HCT116 (cell line): ENCODE measurements around the gene SPSB3.

Experiments
- EZH2 ChIP-seq: fragments of 200-600 bp; sonication (generic); IDR thresholded peaks from 2 replicates; pipeline ENCODE4 v1.6.1; 2017; ENCODE audit warnings: antibody characterized with exemption, mixed run types
- EZH2phosphoT487 ChIP-seq: fragments of 200-600 bp; IDR thresholded peaks from 2 replicates; pipeline ENCODE4 v1.6.1; 2018; ENCODE audit warnings: antibody characterized with exemption, borderline replicate concordance
- POLR2A ChIP-seq: IDR thresholded peaks from 2 replicates; pipeline ENCODE4 v1.7.0; 2011; ENCODE audit warnings: borderline replicate concordance; ENCODE audit not compliant: insufficient read depth, insufficient read length; ENCODE audit errors: extremely low read depth
- POLR2AphosphoS5 ChIP-seq: IDR thresholded peaks from 2 replicates; pipeline ENCODE4 v1.6.1; 2011; ENCODE audit warnings: mild to moderate bottlenecking, low read depth, low read length, moderate library complexity
- RAD21 ChIP-seq: IDR thresholded peaks from 2 replicates; pipeline ENCODE4 v1.6.1; 2012; ENCODE audit warnings: low read depth, mild to moderate bottlenecking
- SIN3A ChIP-seq: IDR thresholded peaks from 2 replicates; pipeline ENCODE4 v1.6.1; 2012; ENCODE audit warnings: low read depth
- YY1 ChIP-seq: IDR thresholded peaks from 2 replicates; pipeline ENCODE4 v1.6.1; 2011; ENCODE audit warnings: low read length, low read depth, moderate library complexity, mild to moderate bottlenecking; ENCODE audit not compliant: insufficient replicate concordance; ENCODE audit errors: extremely low read depth
- TF ChIP-seq, protein P1 (sequence below): IDR thresholded peaks from 2 replicates; pipeline ENCODE4 v1.6.1; 2012
- TF ChIP-seq, protein P2 (sequence below), 3 experiments: fragments of 200-600 bp in 1 of 3; sonication (generic) in 1 of 3; IDR thresholded peaks in 2 of 3; conservative IDR thresholded peaks in 1 of 3; 2 replicates each; pipeline ENCODE4 v1.5.1; 2012 to 2017; ENCODE audit warnings: low read depth in 2 of 3, low read length in 2 of 3, antibody characterized with exemption in 1 of 3, borderline replicate concordance in 1 of 3, control low read depth in 1 of 3, mild to moderate bottlenecking in 1 of 3, mixed read lengths in 1 of 3, mixed run types in 1 of 3, moderate library complexity in 1 of 3; ENCODE audit not compliant: insufficient read depth in 1 of 3
- TF ChIP-seq, protein P3 (sequence below): IDR thresholded peaks from 2 replicates; pipeline ENCODE4 v1.6.1; 2011; ENCODE audit warnings: mild to moderate bottlenecking, low read length, moderate library complexity; ENCODE audit not compliant: insufficient replicate concordance; ENCODE audit errors: extremely low read depth

DNA sequence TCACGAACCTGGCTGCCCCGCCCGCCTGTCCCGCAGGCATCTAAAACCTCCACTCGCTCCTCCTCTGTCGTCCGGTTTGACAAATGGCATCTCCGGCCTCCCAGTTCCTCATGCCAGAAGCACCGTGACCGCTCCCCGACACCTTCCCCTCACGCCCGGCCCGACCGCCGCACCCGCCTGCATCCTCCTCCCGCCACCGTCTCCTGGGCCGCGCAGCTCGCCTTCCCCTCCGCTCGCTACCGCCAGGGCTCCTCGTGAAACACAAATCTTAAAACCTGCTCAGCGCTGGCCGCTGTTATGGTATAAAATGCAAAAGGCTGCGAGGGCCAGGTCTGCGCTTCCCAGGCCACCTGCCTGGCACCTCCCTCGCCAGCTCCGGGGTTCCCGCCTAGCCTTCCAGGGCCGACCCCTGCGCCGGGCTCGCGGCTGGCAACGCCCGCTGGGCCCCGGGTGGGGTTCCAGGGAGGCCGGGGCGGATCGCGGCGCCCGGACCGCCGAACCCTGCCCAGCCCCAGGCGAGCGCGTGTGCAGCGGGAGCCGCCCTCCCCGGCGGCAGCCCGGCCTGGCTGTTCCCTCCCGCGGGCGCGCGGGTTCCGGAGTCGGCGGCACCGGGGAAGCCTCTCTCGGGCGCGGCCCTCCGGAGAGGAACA, 488 bp downstream of the SPSB3 start:
- no peak for TF ChIP-seq EZH2
- no peak; the same call in 1 of the 2 replicates for TF ChIP-seq SIN3A
- TF ChIP-seq POLR2AphosphoS5, result peak; percentile 28; the same call in 1 of the 2 replicates
- no peak for TF ChIP-seq EZH2phosphoT487
- TF ChIP-seq, protein P1, sequence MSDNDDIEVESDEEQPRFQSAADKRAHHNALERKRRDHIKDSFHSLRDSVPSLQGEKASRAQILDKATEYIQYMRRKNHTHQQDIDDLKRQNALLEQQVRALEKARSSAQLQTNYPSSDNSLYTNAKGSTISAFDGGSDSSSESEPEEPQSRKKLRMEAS, result no peak
- TF ChIP-seq POLR2A, result no peak
- no peak for TF ChIP-seq RAD21
- TF ChIP-seq, protein P2, sequence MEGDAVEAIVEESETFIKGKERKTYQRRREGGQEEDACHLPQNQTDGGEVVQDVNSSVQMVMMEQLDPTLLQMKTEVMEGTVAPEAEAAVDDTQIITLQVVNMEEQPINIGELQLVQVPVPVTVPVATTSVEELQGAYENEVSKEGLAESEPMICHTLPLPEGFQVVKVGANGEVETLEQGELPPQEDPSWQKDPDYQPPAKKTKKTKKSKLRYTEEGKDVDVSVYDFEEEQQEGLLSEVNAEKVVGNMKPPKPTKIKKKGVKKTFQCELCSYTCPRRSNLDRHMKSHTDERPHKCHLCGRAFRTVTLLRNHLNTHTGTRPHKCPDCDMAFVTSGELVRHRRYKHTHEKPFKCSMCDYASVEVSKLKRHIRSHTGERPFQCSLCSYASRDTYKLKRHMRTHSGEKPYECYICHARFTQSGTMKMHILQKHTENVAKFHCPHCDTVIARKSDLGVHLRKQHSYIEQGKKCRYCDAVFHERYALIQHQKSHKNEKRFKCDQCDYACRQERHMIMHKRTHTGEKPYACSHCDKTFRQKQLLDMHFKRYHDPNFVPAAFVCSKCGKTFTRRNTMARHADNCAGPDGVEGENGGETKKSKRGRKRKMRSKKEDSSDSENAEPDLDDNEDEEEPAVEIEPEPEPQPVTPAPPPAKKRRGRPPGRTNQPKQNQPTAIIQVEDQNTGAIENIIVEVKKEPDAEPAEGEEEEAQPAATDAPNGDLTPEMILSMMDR (IDR thresholded peaks at IDR 0.05 in 2 of 3, conservative IDR thresholded peaks at IDR 0.05 in 1 of 3; ENCODE audit: borderline replicate concordance in 1 of 3, insufficient read depth in 1 of 3, low read depth in 2 of 3, low read length in 2 of 3), result no peak
- no peak for TF ChIP-seq YY1
- TF ChIP-seq, protein P3, sequence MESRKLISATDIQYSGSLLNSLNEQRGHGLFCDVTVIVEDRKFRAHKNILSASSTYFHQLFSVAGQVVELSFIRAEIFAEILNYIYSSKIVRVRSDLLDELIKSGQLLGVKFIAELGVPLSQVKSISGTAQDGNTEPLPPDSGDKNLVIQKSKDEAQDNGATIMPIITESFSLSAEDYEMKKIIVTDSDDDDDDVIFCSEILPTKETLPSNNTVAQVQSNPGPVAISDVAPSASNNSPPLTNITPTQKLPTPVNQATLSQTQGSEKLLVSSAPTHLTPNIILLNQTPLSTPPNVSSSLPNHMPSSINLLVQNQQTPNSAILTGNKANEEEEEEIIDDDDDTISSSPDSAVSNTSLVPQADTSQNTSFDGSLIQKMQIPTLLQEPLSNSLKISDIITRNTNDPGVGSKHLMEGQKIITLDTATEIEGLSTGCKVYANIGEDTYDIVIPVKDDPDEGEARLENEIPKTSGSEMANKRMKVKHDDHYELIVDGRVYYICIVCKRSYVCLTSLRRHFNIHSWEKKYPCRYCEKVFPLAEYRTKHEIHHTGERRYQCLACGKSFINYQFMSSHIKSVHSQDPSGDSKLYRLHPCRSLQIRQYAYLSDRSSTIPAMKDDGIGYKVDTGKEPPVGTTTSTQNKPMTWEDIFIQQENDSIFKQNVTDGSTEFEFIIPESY, result no peak
